WTC11 (cell line): ENCODE results near the gene ALOX12B. TPM values are rescaled to one million over a fixed set of nuclear protein-coding genes. Genes with fewer than 3 reads are reported as not detected.

Experiments
- ATAC-seq: fragments of 200-7000 bp; cut with Tn5 transposase; 2 replicates; pipeline ENCODE4 v1.10.0; 2021; ENCODE audit warnings: mild to moderate bottlenecking, moderate library complexity
- CTCF ChIA-PET: fragments of 300-600 bp; sonication (Branson Sonifier 250); formaldehyde crosslinking; loops from one replicate; lab custom pipeline; 2021; ENCODE audit warnings: antibody characterized with exemption; lab: Charles Lee
- POLR2A ChIA-PET: fragments of 350-600 bp; sonication (Branson Sonifier 250); formaldehyde crosslinking; loops from one replicate; lab custom pipeline; 2021; ENCODE audit warnings: antibody characterized with exemption; lab: Charles Lee
- DNase-seq: peaks from one replicate; pipeline ENCODE4 v3.0.0; 2021; ENCODE audit warnings: low spot score
- H3K27ac Mint-ChIP-seq: 2 replicates; pipeline ENCODE4 v1.8.0; 2021; ENCODE audit warnings: mixed read lengths
- H3K27me3 Mint-ChIP-seq: 2 replicates; pipeline ENCODE4 v1.8.0; 2021; ENCODE audit warnings: low read depth, mild to moderate bottlenecking, moderate library complexity, mixed read lengths
- H3K36me3 Mint-ChIP-seq: 2 replicates; pipeline ENCODE4 v1.8.0; 2021; ENCODE audit warnings: mixed read lengths
- H3K4me1 Mint-ChIP-seq: 2 replicates; pipeline ENCODE4 v1.8.0; 2022; ENCODE audit warnings: mixed read lengths
- H3K4me3 Mint-ChIP-seq: 2 replicates; pipeline ENCODE4 v1.8.0; 2021; ENCODE audit warnings: mild to moderate bottlenecking, moderate library complexity, mixed read lengths
- H3K9me3 Mint-ChIP-seq: 2 replicates; pipeline ENCODE4 v1.8.0; 2021; ENCODE audit warnings: mixed read lengths
- ATF2 ChIP-seq: sonication (generic); formaldehyde crosslinking; IDR thresholded peaks from 2 replicates; pipeline ENCODE4 v1.8.1; 2022; ENCODE audit warnings: low read depth, missing genetic modification reagents, borderline replicate concordance
- ATF6 ChIP-seq: sonication (generic); formaldehyde crosslinking; IDR thresholded peaks from 2 replicates; pipeline ENCODE4 v1.8.1; 2023; ENCODE audit warnings: mild to moderate bottlenecking, missing genetic modification reagents
- CBFB ChIP-seq: sonication (generic); formaldehyde crosslinking; IDR thresholded peaks from 2 replicates; pipeline ENCODE4 v1.8.1; 2022; ENCODE audit warnings: mild to moderate bottlenecking, low read depth, missing genetic modification reagents
- E2F5 ChIP-seq: sonication (generic); formaldehyde crosslinking; IDR thresholded peaks from 2 replicates; pipeline ENCODE4 v1.8.1; 2022; ENCODE audit warnings: mild to moderate bottlenecking, moderate library complexity, missing genetic modification reagents
- ELF4 ChIP-seq: sonication (generic); formaldehyde crosslinking; IDR thresholded peaks from 2 replicates; pipeline ENCODE4 v1.8.1; 2022; ENCODE audit warnings: low read depth, mild to moderate bottlenecking, moderate library complexity, missing genetic modification reagents
- JAZF1 ChIP-seq: fragments of 250-450 bp; sonication (Bioruptor Pico); IDR thresholded peaks from 2 replicates; pipeline ENCODE4 v1.9.0; 2021; ENCODE audit warnings: moderate library complexity, mild to moderate bottlenecking, inconsistent platforms
- JUN ChIP-seq: sonication (generic); formaldehyde crosslinking; IDR thresholded peaks from 2 replicates; pipeline ENCODE4 v1.8.0; 2023; ENCODE audit warnings: mild to moderate bottlenecking, missing genetic modification reagents
- NR3C1 ChIP-seq: sonication (generic); formaldehyde crosslinking; conservative IDR thresholded peaks from 2 replicates; pipeline ENCODE4 v1.8.1; 2023; ENCODE audit warnings: low read depth, mild to moderate bottlenecking, missing genetic modification reagents
- SMAD4 ChIP-seq: sonication (generic); formaldehyde crosslinking; IDR thresholded peaks from 2 replicates; pipeline ENCODE4 v1.8.0; 2022; ENCODE audit warnings: mild to moderate bottlenecking, missing genetic modification reagents
- ZNF138 ChIP-seq: sonication (generic); formaldehyde crosslinking; conservative IDR thresholded peaks from 2 replicates; pipeline ENCODE4 v1.8.1; 2022; ENCODE audit warnings: mild to moderate bottlenecking, moderate library complexity, missing genetic modification reagents
- ZNF281 ChIP-seq: sonication (generic); formaldehyde crosslinking; IDR thresholded peaks from 2 replicates; pipeline ENCODE4 v1.8.0; 2023; ENCODE audit warnings: mild to moderate bottlenecking, missing genetic modification reagents
- ZNF317 ChIP-seq: sonication (generic); formaldehyde crosslinking; IDR thresholded peaks from 2 replicates; pipeline ENCODE4 v1.8.1; 2023; ENCODE audit warnings: low read depth, mild to moderate bottlenecking, moderate library complexity, missing genetic modification reagents, borderline replicate concordance
- ZNF423 ChIP-seq: fragments of 250-450 bp; sonication (Bioruptor Pico); IDR thresholded peaks from 2 replicates; pipeline ENCODE4 v2.1.2; 2022; ENCODE audit warnings: mild to moderate bottlenecking, moderate library complexity
- total RNA-seq: library from RNA; stranded (reverse); gene quantifications from 3 replicates; pipeline ENCODE4 v1.2.3, GENCODE V29; 2021
- TF ChIP-seq, protein P1 (sequence below): sonication (generic); formaldehyde crosslinking; IDR thresholded peaks from 2 replicates; pipeline ENCODE4 v1.8.0; 2022; ENCODE audit warnings: missing genetic modification reagents
- TF ChIP-seq, protein P2 (sequence below): sonication (generic); formaldehyde crosslinking; IDR thresholded peaks from 2 replicates; pipeline ENCODE4 v1.8.1; 2023; ENCODE audit warnings: mild to moderate bottlenecking, moderate library complexity, missing genetic modification reagents
- TF ChIP-seq, protein P3 (sequence below): sonication (generic); formaldehyde crosslinking; conservative IDR thresholded peaks from 2 replicates; pipeline ENCODE4 v1.8.1; 2023; ENCODE audit warnings: mild to moderate bottlenecking, low read depth, missing genetic modification reagents, moderate library complexity

The ALOX12B gene
- total RNA-seq, 1 experiment from 2014 or later, result 0.72 TPM

DNA sequence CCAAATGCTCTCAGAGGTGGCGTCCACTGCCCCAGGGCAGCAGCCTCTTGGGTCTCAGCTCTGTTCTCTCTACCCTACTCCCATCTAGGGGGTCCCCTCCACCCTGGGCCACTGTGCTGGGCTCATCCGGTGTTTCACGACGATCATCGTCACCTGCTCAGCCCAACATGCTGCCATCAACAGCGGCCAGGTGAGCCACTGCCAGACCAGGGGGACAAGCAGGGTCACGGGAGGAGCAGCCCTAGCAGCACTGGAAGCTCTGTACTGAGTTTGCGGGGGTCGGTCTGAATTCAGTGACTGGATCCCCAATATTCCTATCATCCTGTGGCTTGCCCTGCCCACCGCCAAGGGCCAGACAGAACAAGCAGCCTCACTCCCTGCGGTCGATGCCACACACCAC is 16.0 kb downstream of the ALOX12B start:
- Mint-ChIP-seq H3K4me1 (peaks cover 35% of the 10 kb centered on the region), H3K9me3 (no peaks in the 10 kb centered on the region), H3K36me3 (no peaks in the 10 kb centered on the region), H3K27me3 (peaks cover 87% of the 10 kb centered on the region), H3K4me3 (peak overlapping the region; percentile 76), H3K27ac (no peak overlapping the region)
- TF ChIP-seq NR3C1 (CRISPR knock-in tag) (no peak), ZNF138 (no peak), ZNF423 (CRISPR knock-in tag) (no peak), ZNF317 (CRISPR knock-in tag) (no peak)
- TF ChIP-seq, protein P1, sequence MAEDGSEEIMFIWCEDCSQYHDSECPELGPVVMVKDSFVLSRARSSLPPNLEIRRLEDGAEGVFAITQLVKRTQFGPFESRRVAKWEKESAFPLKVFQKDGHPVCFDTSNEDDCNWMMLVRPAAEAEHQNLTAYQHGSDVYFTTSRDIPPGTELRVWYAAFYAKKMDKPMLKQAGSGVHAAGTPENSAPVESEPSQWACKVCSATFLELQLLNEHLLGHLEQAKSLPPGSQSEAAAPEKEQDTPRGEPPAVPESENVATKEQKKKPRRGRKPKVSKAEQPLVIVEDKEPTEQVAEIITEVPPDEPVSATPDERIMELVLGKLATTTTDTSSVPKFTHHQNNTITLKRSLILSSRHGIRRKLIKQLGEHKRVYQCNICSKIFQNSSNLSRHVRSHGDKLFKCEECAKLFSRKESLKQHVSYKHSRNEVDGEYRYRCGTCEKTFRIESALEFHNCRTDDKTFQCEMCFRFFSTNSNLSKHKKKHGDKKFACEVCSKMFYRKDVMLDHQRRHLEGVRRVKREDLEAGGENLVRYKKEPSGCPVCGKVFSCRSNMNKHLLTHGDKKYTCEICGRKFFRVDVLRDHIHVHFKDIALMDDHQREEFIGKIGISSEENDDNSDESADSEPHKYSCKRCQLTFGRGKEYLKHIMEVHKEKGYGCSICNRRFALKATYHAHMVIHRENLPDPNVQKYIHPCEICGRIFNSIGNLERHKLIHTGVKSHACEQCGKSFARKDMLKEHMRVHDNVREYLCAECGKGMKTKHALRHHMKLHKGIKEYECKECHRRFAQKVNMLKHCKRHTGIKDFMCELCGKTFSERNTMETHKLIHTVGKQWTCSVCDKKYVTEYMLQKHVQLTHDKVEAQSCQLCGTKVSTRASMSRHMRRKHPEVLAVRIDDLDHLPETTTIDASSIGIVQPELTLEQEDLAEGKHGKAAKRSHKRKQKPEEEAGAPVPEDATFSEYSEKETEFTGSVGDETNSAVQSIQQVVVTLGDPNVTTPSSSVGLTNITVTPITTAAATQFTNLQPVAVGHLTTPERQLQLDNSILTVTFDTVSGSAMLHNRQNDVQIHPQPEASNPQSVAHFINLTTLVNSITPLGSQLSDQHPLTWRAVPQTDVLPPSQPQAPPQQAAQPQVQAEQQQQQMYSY (CRISPR knock-in tag), result no peak
- ATAC-seq, result no peak
- CTCF ChIA-PET, result interaction anchor here (1.1 to 13.0 kb wide), 4 partner anchors 11 to 47 kb away, joined by 5 to 380 read pairs (median 10); partner anchors contain the start of genes ALOX12B and ALOXE3
- no peak for DNase-seq
- POLR2A ChIA-PET, result no interaction called here

- no peak overlapping the region for H3K27ac Mint-ChIP-seq
- POLR2A ChIA-PET, result no interaction called here
- H3K36me3 Mint-ChIP-seq, result no peaks in the 10 kb centered on the region
- DNase-seq, result no peak
- H3K27me3 Mint-ChIP-seq, result peaks cover 71% of the 10 kb centered on the region
- TF ChIP-seq JUN (CRISPR knock-in tag) (no peak), ATF2 (CRISPR knock-in tag) (no peak), ATF6 (CRISPR knock-in tag) (no peak), E2F5 (CRISPR knock-in tag) (no peak), JAZF1 (no peak), ZNF281 (CRISPR knock-in tag) (no peak), SMAD4 (no peak), CBFB (CRISPR knock-in tag) (no peak), ZNF138 (no peak), ELF4 (CRISPR knock-in tag) (no peak)
- TF ChIP-seq, protein P2, sequence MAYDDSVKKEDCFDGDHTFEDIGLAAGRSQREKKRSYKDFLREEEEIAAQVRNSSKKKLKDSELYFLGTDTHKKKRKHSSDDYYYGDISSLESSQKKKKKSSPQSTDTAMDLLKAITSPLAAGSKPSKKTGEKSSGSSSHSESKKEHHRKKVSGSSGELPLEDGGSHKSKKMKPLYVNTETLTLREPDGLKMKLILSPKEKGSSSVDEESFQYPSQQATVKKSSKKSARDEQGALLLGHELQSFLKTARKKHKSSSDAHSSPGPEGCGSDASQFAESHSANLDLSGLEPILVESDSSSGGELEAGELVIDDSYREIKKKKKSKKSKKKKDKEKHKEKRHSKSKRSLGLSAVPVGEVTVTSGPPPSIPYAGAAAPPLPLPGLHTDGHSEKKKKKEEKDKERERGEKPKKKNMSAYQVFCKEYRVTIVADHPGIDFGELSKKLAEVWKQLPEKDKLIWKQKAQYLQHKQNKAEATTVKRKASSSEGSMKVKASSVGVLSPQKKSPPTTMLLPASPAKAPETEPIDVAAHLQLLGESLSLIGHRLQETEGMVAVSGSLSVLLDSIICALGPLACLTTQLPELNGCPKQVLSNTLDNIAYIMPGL (CRISPR knock-in tag), result no peak
- TF ChIP-seq, protein P3, sequence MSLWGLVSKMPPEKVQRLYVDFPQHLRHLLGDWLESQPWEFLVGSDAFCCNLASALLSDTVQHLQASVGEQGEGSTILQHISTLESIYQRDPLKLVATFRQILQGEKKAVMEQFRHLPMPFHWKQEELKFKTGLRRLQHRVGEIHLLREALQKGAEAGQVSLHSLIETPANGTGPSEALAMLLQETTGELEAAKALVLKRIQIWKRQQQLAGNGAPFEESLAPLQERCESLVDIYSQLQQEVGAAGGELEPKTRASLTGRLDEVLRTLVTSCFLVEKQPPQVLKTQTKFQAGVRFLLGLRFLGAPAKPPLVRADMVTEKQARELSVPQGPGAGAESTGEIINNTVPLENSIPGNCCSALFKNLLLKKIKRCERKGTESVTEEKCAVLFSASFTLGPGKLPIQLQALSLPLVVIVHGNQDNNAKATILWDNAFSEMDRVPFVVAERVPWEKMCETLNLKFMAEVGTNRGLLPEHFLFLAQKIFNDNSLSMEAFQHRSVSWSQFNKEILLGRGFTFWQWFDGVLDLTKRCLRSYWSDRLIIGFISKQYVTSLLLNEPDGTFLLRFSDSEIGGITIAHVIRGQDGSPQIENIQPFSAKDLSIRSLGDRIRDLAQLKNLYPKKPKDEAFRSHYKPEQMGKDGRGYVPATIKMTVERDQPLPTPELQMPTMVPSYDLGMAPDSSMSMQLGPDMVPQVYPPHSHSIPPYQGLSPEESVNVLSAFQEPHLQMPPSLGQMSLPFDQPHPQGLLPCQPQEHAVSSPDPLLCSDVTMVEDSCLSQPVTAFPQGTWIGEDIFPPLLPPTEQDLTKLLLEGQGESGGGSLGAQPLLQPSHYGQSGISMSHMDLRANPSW (CRISPR knock-in tag), result no peak
- H3K4me3 Mint-ChIP-seq, result no peak overlapping the region
- peaks cover 33% of the 10 kb centered on the region for H3K4me1 Mint-ChIP-seq
- no peak for ATAC-seq
- H3K9me3 Mint-ChIP-seq, result no peaks in the 10 kb centered on the region
- CTCF ChIA-PET, result interaction anchor here (0.8 to 13.0 kb wide), 10 partner anchors 9 to 80 kb away, joined by 3 to 380 read pairs (median 5); partner anchors contain the start of genes ALOX12B and ALOXE3
Measured at GRCh38 chr17:8069587-8069860, 18.0 kb downstream of the ALOX12B start.
